OCI-M1 (cell line): Measurements from ENCODE around the gene USPL1.

Source experiments
- DNase-seq: peaks from one replicate; lab custom pipeline; 2025; lab: John Stamatoyannopoulos, UW

Gene USPL1

DNA sequence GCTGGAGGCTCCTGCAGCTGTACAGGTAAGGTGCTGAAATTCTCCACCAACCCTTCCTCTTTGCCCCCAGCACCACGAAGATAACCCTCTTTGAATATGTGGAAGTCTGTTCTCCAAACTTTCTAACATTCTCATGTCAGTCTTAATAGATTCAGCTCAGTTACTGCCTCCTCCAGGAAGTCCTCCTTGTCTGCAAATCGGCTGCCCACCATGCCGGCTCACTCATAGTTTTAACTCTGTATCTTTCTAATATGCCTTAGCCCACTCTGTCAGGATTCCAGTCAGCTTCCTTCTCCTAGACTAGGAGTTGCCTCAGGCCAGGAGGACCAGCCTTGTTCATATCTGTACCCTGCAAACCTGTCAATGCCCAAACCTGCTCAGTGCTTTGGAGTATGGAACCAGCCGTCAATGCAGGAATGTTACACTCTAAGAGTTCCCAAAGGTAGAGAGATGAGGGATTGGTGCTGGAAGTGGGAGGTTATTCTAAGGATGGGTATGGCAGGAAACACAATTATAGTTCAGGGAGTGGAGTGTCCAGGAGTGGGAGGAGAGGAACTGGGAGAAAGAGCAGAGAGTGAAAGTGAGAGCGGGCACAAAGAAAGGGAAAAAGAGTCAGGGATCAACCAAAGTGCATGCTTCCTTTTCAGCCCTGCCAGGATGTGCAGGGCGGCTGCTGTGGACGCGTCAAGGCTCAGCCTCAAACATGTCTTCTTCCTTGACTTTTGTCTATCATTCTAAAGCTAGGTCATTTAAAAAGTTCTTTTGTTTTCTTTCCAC is 79.6 kb downstream of the USPL1 start:
- no peak for DNase-seq

DNA sequence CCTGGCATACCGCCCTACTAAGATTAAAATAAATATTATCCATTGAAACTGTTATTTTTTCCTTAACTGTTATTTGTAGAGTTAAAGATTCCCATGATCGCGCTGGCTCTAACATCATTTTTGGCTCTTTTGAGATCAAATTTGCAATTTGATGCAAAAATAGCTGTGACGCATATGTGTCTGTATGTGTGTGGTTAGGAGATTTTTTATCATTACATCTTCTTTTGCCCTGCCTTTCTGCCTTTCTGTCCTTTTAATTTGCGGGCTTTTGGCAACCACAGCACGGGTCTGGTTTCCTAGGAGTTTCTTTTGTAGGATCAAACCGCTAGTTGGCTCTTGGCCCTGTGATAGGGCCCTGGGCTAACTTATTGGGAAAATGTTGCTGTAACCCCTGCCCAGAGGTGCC is 80.3 kb downstream of the USPL1 start:
- DNase-seq = peak; percentile 1

DNA sequence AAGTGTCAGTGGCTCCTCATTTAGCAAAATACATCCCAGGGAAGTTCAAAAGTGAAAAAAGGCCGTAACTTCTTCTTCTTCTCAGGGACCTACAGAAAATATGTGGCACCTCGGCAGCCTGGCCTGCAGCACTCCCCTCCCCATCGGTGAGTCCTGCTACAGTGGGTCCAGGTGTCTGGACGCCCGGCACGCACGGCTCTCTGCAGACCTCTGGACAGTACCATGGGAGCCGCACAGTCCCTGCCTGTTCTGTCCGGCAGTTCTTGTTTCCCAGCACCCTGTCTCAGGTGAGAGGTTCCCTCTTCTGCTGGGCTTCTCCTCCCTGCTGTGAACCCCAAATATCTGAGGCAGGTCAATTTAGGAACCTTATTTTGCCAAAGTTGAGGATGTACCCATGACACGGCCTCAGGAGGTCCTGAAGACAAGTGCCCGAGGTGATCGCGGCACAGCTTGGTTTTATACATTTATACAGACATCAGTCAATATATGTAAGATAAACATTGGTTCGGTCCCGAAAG is 80.8 kb downstream of the USPL1 start:
- DNase-seq = no peak

DNA sequence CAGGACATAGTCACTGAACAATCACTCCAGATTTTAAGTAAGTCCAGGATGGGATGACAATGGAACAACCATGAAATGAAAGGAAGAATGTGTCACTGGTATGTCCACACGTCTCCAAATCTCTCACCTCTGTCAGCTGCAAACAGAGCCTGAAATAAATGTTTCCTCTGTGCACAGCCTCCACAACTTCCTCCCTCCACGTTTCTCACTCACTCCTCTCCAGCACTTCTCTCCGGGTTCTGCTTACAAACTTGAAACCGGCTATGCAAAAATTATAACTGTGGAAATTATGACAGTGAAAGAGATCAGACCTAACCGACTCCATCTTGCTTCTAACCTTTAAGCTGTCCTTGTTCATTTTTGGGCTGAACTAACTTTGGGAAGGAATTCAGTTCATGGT is 82.6 kb downstream of the USPL1 start:
- DNase-seq = no peak

DNA sequence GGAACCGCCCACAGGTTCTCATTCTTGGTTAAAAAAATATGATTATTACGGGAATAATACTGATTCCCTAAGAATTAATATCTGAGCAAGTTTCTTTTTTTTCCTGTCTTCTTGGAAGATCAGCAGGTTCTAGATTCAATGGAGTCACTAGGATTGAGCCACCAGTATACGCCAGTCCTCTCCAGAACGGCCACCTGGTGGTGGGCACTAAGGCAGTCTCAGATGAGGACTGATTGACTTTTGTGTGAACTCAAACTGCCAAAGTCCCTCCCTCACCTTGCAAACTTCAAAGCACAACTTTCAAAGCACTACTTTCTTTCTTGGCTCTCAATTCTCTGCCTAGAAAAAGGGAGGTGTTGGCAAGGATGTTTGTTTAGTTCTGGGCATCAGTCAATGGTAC is 84.3 kb downstream of the USPL1 start:
- no peak for DNase-seq

DNA sequence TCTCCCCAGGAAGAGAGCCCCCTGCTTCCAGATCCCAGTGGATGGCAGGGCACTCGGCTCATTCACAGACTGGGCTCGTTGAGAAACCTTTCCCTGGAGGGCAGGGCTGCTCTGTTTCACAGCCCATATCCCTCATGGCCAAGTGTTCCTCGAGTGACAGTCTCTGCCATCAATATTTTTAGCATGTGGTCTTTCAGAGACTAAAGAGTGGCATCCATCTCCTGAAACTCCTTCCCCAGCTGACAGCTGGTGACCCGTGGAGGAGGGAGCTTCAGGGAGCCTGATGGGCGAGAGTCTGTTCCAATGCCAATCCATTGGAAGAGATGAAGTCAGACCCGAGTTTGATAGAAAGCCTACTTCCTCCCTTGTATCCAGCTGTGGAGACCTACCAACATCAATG is 86.9 kb downstream of the USPL1 start:
- DNase-seq = no peak

DNA sequence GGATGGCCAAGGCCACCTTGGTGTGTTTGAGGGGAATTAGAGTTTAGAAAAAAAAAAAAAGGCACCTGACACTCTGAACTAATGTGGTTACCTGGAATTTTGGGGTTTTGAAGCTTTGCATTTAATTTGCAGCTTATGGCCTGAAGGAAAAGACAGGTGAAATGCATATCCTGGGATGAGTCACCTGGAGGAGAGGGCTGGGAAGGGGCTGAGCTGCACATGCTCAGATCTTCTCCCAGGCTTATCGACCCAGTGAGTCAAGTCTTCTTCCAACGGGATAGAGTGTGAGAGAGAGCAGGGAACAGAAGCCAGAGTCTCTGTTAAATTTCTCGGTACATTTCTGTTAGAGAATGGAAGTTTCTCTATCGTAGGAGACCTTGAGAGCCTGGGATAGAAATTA is 88.0 kb downstream of the USPL1 start:
- DNase-seq = no peak

DNA sequence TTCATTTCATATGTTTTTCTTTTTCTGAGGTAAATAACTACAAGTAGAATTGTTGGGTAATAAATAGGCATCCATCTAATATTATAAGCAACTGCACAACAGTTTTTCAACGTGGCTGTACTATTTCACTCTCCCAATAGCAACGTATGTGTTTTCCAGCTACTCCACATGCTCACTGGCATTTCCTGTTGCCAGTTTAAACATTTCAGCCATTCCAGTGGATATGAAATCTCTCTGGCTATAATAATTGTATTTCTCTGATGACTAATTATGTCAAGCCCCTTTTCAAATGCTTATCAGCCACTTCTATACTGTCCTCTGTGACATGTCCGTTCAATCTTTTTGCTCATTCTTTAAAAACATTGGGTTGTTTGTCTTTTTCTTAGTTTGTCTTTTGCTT is 90.8 kb downstream of the USPL1 start:
- DNase-seq = no peak
